Liver (tissue), 3 donors: ENCODE results near the gene RTN4IP1.

Experiments
- ATF3 ChIP-seq: IDR thresholded peaks from 2 replicates; pipeline ENCODE4 v1.6.1; 2016; ENCODE audit warnings: antibody characterized with exemption
- CTCF ChIP-seq: fragments of 150-350 bp; IDR thresholded peaks from 2 replicates; pipeline ENCODE4 v1.5.1; 2017; ENCODE audit warnings: improper control_type of control experiment, low read depth, low read length; ENCODE audit not compliant: missing input control
- EGR1 ChIP-seq, 2 donors: IDR thresholded peaks; 2 replicates each; pipeline ENCODE4 v1.6.1; 2016 to 2018; ENCODE audit warnings: antibody characterized with exemption in 2 of 2, low read depth in 2 of 2
- GABPA ChIP-seq, 2 donors: IDR thresholded peaks in 1 of 2; conservative IDR thresholded peaks in 1 of 2; 2 replicates each; pipeline ENCODE4 v1.6.1; 2016; ENCODE audit warnings: antibody characterized with exemption in 2 of 2, mild to moderate bottlenecking in 1 of 2, moderate library complexity in 1 of 2
- JUND ChIP-seq, 2 donors: IDR thresholded peaks; 2 replicates each; pipeline ENCODE4 v1.6.1; 2016; ENCODE audit warnings: antibody characterized with exemption in 2 of 2
- MAX ChIP-seq: IDR thresholded peaks from 2 replicates; pipeline ENCODE4 v1.6.1; 2016; ENCODE audit warnings: antibody characterized with exemption
- RAD21 ChIP-seq, 2 donors: IDR thresholded peaks; 2 replicates each; pipeline ENCODE4 v1.6.1; 2016; ENCODE audit warnings: antibody characterized with exemption in 2 of 2, mild to moderate bottlenecking in 2 of 2
- REST ChIP-seq: IDR thresholded peaks from 2 replicates; pipeline ENCODE4 v1.6.1; 2016; ENCODE audit warnings: antibody characterized with exemption, mild to moderate bottlenecking
- TAF1 ChIP-seq: conservative IDR thresholded peaks from 2 replicates; pipeline ENCODE4 v1.6.1; 2016; ENCODE audit warnings: antibody characterized with exemption, mild to moderate bottlenecking
- YY1 ChIP-seq: IDR thresholded peaks from 2 replicates; pipeline ENCODE4 v1.6.1; 2016; ENCODE audit warnings: antibody characterized with exemption, mild to moderate bottlenecking
- donor health status: healthy.
- donor health status: healthy.

GRCh38 chr6:106642476-106642875, 13.2 kb upstream of the RTN4IP1 start:
- TF ChIP-seq JUND (IDR thresholded peaks at IDR 0.05), result no peak
- TF ChIP-seq CTCF, result no peak
- no peak for TF ChIP-seq EGR1 (IDR thresholded peaks at IDR 0.05; ENCODE audit: low read depth in 2 of 2)
- TF ChIP-seq TAF1, result no peak
- no peak for TF ChIP-seq MAX
- TF ChIP-seq RAD21 (IDR thresholded peaks at IDR 0.05), result no peak
- no peak for TF ChIP-seq YY1
- no peak for TF ChIP-seq REST
- no peak for TF ChIP-seq GABPA (IDR thresholded peaks at IDR 0.05 in 1 of 2, conservative IDR thresholded peaks at IDR 0.05 in 1 of 2)
- no peak for TF ChIP-seq ATF3
